Brain microvascular endothelial cell (primary cell): ENCODE data around the gene CAMTA2.

Experiments used
- DNase-seq: peaks from one replicate; pipeline ENCODE4 v3.0.0-alpha.2; 2020
- H3K27ac ChIP-seq: fragments of 250-450 bp; sonication (Bioruptor Pico); 2 replicates; pipeline ENCODE4 v1.5.1; 2020; ENCODE audit warnings: mild to moderate bottlenecking, moderate library complexity
- H3K27me3 ChIP-seq: fragments of 250-450 bp; sonication (Bioruptor Pico); replicated peaks from 2 replicates; pipeline ENCODE4 v1.5.1; 2020; ENCODE audit warnings: mild to moderate bottlenecking
- H3K36me3 ChIP-seq: fragments of 250-450 bp; sonication (Bioruptor Pico); replicated peaks from 2 replicates; pipeline ENCODE4 v1.5.1; 2020; ENCODE audit warnings: mild to moderate bottlenecking
- H3K4me3 ChIP-seq: 2 replicates; pipeline ENCODE4 v1.5.1; 2011; ENCODE audit warnings: low read depth, mild to moderate bottlenecking, control low read depth, low read length, moderate library complexity
- in situ Hi-C: cut with HindIII; loops from 2 replicates; pipeline ENCODE4 v1.10.0; 2017; ENCODE audit warnings: low sequenced_read_pairs, low pct_ligation_motif_present
- TF ChIP-seq, protein P1 (sequence below): IDR thresholded peaks from 2 replicates; pipeline ENCODE4 v1.5.1; 2011; ENCODE audit warnings: low read depth, mild to moderate bottlenecking, moderate library complexity, low read length, control low read depth, inconsistent platforms; ENCODE audit errors: missing control alignments

CAMTA2 gene

DNA sequence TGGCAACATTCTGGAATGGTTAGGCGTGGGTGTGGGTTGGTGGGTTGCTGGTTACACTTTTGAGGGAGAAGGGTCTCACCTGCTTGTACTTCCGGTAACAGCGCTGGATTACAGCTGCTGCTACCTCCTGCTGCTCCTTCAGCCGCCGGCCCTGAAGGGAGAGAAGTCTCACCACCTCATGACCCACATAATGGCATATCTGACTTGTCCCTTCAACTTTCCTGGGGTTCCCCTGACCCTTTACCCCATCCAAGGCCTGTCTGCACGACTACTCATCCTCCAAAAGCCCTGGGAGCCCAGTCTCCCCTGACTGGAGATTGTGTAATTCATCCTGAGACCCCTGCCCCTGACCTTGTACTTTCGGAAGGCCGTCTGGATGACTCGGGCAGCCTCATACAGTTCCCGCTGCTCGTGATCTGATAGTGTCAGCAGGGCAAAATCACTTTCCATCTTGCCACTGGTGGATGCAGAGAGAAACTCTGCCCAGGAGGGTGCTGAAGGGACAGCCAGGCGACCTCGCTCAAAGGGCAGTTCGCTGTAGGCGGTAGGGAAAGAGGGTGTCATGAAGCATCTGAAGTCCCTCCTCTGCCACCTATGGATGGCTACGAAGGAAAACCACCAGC is 17.8 kb downstream of the CAMTA2 start:
- no peak for DNase-seq

GRCh38 chr17:4969047-4969550 is 18.4 kb downstream of the CAMTA2 start:
- TF ChIP-seq, protein P1, sequence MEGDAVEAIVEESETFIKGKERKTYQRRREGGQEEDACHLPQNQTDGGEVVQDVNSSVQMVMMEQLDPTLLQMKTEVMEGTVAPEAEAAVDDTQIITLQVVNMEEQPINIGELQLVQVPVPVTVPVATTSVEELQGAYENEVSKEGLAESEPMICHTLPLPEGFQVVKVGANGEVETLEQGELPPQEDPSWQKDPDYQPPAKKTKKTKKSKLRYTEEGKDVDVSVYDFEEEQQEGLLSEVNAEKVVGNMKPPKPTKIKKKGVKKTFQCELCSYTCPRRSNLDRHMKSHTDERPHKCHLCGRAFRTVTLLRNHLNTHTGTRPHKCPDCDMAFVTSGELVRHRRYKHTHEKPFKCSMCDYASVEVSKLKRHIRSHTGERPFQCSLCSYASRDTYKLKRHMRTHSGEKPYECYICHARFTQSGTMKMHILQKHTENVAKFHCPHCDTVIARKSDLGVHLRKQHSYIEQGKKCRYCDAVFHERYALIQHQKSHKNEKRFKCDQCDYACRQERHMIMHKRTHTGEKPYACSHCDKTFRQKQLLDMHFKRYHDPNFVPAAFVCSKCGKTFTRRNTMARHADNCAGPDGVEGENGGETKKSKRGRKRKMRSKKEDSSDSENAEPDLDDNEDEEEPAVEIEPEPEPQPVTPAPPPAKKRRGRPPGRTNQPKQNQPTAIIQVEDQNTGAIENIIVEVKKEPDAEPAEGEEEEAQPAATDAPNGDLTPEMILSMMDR: peak; percentile 3
- H3K27me3 ChIP-seq: no peaks in the 10 kb centered on the region
- in situ Hi-C loops: no loop called here
- H3K36me3 ChIP-seq: peaks cover 32% of the 10 kb centered on the region
- H3K27ac ChIP-seq: peak overlapping the region; percentile 97
- peak; percentile 80 for DNase-seq
- H3K4me3 ChIP-seq: peak overlapping the region; percentile 84

More for the DNA sequence above, 17.8 kb downstream of the CAMTA2 start:
- TF ChIP-seq, protein P1: no peak
- Histone ChIP-seq H3K27ac (peak overlapping the region; percentile 97), H3K27me3 (no peaks in the 10 kb centered on the region), H3K4me3 (peak overlapping the region; percentile 84), H3K36me3 (peaks cover 32% of the 10 kb centered on the region)
- in situ Hi-C loops: no loop called here

- DNase-seq: peak; percentile 23
- Histone ChIP-seq H3K4me3 (peak overlapping the region; percentile 84), H3K36me3 (peaks cover 30% of the 10 kb centered on the region), H3K27me3 (no peaks in the 10 kb centered on the region), H3K27ac (peak overlapping the region; percentile 97)
- TF ChIP-seq, protein P1: no peak
- in situ Hi-C loops: no loop called here
Observed at GRCh38 chr17:4968486-4969046, 18.9 kb downstream of the CAMTA2 start.

- in situ Hi-C loops: no loop called here
- H3K4me3 ChIP-seq: peak within 1 kb of the TSS; percentile 84
- no peaks in the 10 kb centered on the region for H3K27me3 ChIP-seq
- H3K27ac ChIP-seq: peak within 1 kb of the TSS; percentile 97
- DNase-seq: peak; percentile 93
- peaks cover 28% of the 10 kb centered on the region for H3K36me3 ChIP-seq
- TF ChIP-seq, protein P1: peak; percentile 7
Observed at GRCh38 chr17:4967539-4968485, 19.7 kb downstream of the CAMTA2 start, which contains the start of gene SPAG7. SPAG7 (minus strand) TSS chr17:4967817; CDS start chr17:4967804, 13 bp downstream.

GRCh38 chr17:4966844-4967538 is 20.5 kb downstream of the CAMTA2 start:
- in situ Hi-C loops: no loop called here
- Histone ChIP-seq H3K36me3 (peaks cover 19% of the 10 kb centered on the region), H3K27me3 (no peaks in the 10 kb centered on the region), H3K27ac (peak overlapping the region; percentile 97), H3K4me3 (peak overlapping the region; percentile 84)
- TF ChIP-seq, protein P1: no peak
- peak; percentile 100 for DNase-seq
